HG03354 (cell line): Measurements from ENCODE around the gene ABCB6.
A peak's percentile ranks its signal among the peaks of the same experiment; 100 is the strongest.
"Not testable (repeated sequence)": the region's sequence is repeated elsewhere in the genome, so short reads cannot be mapped to it uniquely, and the experiment has no call there.

Experiments used
- ATAC-seq: cut with Tn5 transposase; IDR thresholded peaks from one replicate; pipeline ENCODE4 v1.9.1; 2021; ENCODE audit warnings: mild to moderate bottlenecking; ENCODE audit not compliant: unreplicated experiment, poor library complexity, severe bottlenecking

The ABCB6 gene

DNA sequence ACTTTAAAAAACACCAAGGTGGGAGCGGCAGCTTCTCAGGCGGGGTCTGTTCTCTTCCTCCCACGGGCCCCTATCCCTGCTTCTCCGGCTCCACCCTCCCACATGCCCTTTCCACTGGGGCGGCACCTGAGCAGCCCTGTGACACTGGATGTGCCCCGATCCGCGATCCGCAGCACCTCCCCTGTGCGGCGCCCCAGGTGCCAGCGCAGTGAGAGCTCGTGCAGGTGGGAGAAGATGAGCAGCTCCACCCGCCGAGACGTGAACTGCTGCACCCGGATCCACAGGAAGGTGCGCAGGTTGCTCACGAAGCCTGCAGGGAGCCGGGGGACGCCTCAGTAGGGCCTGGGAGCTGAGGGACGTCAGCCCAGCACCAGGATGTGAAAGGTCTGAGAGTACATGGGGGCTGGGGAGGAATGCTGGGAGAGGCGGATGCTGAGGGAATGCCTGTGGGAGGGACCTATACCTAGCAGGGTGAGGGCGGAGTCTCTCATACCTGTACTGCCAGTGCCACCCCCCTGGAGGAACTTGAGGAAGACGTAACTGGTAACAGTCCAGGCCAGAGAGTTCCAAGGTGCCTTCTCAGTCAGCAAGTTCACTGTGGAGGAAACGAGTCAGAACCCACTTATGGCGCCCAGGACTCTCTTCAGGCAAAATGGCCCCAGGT is 2.8 kb downstream of the ABCB6 start:
- ATAC-seq: no peak

DNA sequence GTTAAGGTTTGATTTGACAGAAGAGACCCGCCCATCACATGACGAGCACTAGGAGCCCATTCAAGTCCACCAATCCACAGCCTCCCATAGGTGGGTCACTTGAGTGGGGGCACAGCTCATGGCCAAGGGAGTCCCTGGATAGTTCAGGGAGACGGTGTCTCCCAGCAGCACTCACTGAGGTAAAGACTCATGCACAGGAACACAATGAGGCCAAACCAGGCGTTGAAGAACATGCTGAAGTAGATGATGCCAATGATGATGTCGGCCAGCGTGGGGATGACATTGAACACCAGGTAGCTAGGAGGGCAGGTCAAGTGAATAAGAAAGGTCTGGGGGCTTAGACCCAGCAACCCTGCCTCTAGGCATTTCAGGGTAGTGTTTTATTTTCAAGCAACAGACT is 4.0 kb downstream of the ABCB6 start:
- ATAC-seq: no peak

- no peak for ATAC-seq
These were observed 4.6 kb downstream of the ABCB6 start for GRCh38 chr2:219214141-219214540.

DNA sequence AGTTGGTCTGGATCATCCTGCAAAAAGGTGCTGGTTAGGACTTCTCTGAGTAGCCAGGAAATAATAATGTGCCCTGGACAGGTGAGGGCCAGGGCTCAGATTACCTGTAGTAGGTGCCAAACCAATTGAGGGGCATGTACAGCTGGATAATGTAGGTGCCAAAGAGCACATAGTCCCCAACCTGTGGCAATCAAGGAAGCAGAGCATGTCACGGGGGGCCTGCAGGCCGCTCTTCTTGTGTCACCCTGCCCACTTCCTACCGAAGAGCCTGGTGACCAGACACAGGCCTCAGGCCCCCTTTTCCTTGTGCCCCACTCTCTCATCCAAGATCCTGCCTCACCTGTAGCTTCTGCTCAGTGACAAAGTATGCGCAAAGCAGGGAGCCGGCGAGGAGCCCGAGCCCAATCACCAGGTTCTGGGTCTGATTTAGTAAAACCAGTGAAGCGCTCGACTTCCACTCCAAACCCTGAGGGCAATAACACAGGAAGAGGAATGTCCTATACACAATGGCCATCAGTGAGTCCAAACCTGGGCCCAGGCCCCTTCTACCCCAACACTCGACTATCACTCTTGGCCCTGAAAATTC is 5.2 kb downstream of the ABCB6 start:
- ATAC-seq: no peak

- ATAC-seq: no peak
These were observed 5.7 kb downstream of the ABCB6 start for GRCh38 chr2:219213026-219213415.

DNA sequence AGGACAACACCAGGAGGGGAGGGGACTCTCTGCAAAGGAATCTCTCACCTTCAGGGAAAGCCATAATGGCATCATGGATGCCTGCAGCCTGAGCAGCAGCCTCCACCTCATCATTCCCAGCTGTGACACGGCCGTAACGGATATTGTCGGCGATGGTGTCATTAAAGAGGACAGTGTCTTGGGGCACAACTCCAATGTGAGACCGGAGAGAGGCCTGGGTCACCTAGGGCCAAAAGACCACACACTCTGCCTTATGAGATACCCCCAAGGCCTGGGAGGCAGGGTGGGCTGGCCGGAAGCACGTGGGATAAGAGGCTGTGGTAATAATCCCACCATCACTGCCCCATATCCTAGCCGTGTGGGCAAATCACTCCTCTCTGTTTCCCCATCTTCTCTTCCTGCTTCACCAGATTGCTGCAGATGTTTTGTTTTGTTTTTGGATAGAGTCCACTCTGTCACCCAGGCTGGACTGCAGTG is 7.8 kb downstream of the ABCB6 start:
- ATAC-seq: no peak

DNA sequence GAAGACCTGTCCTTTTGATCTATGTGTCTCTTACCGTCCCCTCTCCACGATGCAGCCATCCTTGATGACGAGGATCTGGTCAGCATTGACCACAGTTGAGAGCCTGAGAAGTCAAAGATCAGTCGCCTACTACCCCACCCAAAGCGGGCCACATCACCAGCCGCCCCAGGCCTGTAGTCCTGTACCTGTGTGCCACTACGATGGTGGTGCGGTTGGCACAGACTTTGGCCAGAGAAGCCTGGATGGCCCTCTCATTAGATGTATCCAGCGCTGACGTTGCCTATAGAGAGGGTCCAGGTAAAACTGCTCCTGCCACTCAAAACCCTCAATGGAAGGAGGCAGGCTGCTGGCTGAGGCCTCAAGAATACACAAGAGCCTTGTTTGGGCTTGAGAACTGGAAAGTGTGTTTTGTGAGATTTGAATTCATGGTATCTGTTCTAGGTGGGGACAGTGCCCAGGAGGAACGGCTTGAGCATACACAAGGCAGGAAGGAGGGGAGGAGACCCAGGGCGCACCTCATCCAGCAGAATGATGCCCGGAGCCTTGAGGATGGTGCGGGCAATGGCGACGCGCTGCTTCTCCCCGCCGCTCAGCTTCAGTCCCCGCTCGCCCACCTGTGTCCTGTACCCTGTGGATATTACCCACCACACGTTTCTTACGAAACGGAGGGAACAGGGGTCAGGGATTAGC is 8.4 kb downstream of the ABCB6 start:
- ATAC-seq: no peak

GRCh38 chr2:219209236-219210195 is 9.2 kb downstream of the ABCB6 start:
- ATAC-seq: no peak

GRCh38 chr2:219207884-219208740 is 10.6 kb downstream of the ABCB6 start:
- no peak for ATAC-seq

DNA sequence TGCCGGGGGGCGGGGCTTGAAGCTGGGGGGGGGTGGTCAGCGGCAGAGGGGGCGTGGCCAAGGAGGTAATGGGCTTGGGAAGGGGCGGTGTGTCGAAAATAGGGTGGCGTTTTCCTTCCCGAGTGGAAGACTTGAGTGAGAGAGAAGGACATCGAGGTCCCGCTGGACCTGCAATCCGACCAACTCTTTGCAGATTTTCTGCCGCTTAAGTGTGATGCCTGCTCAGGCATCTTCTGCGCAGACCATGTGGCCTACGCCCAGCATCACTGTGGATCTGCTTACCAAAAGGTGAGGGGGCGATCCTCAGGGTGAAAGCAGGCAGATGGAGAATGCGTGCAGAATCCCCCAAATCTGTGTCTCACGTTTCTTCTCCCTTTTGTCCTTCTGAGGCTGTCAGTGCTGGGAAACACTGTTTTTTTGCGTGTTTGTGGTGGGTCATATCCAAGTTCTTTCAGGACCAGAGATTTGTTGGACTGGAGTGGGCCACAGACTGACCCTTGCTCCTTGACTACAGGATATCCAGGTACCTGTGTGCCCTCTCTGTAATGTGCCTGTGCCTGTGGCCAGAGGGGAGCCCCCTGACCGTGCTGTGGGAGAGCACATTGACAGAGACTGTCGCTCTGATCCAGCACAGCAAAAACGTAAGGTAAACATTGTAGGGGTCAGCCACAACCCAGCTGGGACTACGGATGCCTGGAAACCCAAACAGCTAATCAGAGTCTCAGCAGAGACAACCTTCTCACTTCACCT is 11.4 kb downstream of the ABCB6 start:
- ATAC-seq: no peak

- ATAC-seq: peak; percentile 99
These were observed 12.2 kb downstream of the ABCB6 start, which contains the start of gene ZFAND2B for GRCh38 chr2:219206328-219207133. TSS of gene ZFAND2B (plus strand) at chr2:219206782. CDS start at chr2:219206988, 206 bp downstream.

DNA sequence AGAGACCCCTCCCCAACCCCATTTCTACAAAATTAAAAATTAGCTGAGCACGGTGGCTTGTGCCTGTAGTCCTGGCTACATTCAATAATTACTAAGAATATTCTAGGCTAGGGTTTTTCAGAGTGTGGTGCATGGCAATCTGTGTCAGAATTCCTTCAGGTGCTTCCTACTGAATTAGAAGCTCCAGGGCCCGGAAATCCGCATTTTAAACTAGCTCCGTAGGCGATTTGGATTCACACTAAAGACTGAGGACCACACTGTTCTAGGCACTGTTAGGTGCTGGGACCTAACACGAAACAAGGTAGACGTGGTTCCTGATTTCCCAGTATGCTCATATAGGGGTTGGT is 12.8 kb downstream of the ABCB6 start:
- ATAC-seq: no peak

DNA sequence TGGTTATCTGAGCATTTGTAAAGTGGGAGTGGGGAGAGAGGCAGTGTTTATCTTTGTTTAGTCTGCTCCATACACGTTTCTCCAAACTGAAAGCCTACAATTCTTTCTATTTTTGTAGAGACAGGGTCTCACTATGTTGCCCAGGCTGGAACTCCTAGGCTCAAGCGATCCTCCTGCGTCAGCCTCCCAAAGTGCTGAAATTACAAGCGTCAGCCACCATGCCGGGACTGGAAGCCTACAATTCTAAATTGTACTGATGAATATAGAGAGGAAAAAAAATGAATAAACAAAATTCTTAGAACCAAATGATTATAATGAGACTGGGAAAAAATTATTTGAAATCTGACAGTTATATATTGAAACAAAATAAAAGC is 13.6 kb downstream of the ABCB6 start:
- no peak for ATAC-seq

DNA sequence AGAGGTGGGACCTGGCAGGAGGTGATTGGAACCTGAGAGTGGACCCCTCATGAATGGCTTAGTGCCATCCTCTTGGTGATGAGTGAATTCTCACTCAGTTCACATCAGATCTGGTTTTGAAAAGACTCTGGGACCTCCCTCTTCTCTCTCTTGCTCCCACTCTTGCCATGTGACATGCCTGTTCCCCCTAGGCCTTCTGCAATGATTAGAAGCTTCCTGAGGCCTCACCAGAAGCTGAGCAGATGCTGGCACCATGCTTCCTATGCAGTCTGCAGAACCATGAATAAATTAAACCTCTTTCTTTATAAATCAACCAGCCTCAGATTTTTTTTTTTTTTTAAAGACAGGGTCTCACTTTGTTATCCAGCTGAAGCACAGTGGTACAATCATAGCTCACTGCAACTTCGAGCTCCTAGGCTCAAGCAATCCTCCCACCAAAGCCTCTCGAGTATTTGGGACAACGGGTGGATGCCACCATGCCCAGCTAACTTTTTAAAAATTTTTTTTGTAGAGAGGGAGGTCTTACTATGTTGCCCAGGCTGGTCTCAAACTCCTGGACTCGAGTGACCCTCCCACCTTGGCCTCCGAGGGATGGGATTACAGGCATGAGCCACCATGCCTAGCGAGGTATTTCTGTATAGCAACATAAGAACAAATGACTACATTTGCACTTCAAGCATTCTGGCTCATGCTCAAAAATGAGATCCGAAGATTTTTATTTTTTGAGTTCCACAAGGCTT is 14.2 kb downstream of the ABCB6 start:
- ATAC-seq: no peak

DNA sequence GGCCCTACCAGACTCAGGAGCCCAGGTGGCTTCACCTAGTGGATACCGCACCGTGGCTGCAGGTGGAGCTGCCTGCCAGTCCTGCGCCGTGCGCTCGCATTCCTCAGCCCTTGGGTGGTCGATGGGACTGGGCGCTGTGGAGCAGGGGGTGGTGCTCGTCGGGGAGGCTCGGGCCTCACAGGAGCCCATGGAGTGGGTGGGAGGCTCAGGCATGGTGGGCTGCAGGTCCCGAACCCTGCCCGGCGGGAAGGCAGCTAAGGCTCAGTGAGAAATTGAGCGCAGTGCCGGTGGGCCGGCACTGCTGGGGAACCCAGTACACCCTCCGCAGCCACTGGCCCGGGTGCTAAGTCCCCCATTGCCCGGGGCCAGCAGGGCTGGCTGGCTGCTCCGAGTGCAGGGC is 17.4 kb downstream of the ABCB6 start:
- ATAC-seq: not testable (repeated sequence)

GRCh38 chr2:219200502-219201326 is 18.0 kb downstream of the ABCB6 start:
- not testable (repeated sequence) for ATAC-seq
